ENCODE data around the gene TEPSIN.

Gene TEPSIN

GRCh38 chr17:81206657-81207056 lies 32.2 kb downstream of the TEPSIN start:
- Histone ChIP-seq H3K36me3 (ENCODE audit: control insufficient read depth, insufficient read depth, low read length) (peaks cover 35% of the 10 kb centered on the region), H3K9me3 (ENCODE audit: control insufficient read depth, insufficient read depth, low read length) (no peaks in the 10 kb centered on the region), H3K27me3 (ENCODE audit: control insufficient read depth, insufficient read depth, low read length) (no peaks in the 10 kb centered on the region), H3K4me3 (ENCODE audit: low read depth, low read length) (no peak overlapping the region), H3K4me1 (ENCODE audit: control insufficient read depth, insufficient read depth, low read length) (no peaks in the 10 kb centered on the region), H3K9ac (ENCODE audit: low read depth, low read length) (no peak overlapping the region)

GRCh38 chr17:81206166-81206565 lies 32.7 kb downstream of the TEPSIN start:
- H3K9ac ChIP-seq (ENCODE audit: low read depth, low read length) = no peak overlapping the region
- H3K9me3 ChIP-seq (ENCODE audit: control insufficient read depth, insufficient read depth, low read length) = no peaks in the 10 kb centered on the region
- peaks cover 36% of the 10 kb centered on the region for H3K36me3 ChIP-seq (ENCODE audit: control insufficient read depth, insufficient read depth, low read length)
- H3K4me1 ChIP-seq (ENCODE audit: control insufficient read depth, insufficient read depth, low read length) = no peaks in the 10 kb centered on the region
- H3K4me3 ChIP-seq (ENCODE audit: low read depth, low read length) = no peak overlapping the region
- H3K27me3 ChIP-seq (ENCODE audit: control insufficient read depth, insufficient read depth, low read length) = no peaks in the 10 kb centered on the region

- Histone ChIP-seq H3K4me3 (ENCODE audit: low read depth, low read length) (no peak overlapping the region), H3K9ac (ENCODE audit: low read depth, low read length) (no peak overlapping the region), H3K9me3 (ENCODE audit: control insufficient read depth, insufficient read depth, low read length) (no peaks in the 10 kb centered on the region), H3K36me3 (ENCODE audit: control insufficient read depth, insufficient read depth, low read length) (peaks cover 49% of the 10 kb centered on the region), H3K27me3 (ENCODE audit: control insufficient read depth, insufficient read depth, low read length) (no peaks in the 10 kb centered on the region), H3K4me1 (ENCODE audit: control insufficient read depth, insufficient read depth, low read length) (no peaks in the 10 kb centered on the region)
These were observed 34.3 kb downstream of the TEPSIN start for GRCh38 chr17:81204578-81204977.

GRCh38 chr17:81203136-81203535 lies 35.7 kb downstream of the TEPSIN start:
- Histone ChIP-seq H3K36me3 (ENCODE audit: control insufficient read depth, insufficient read depth, low read length) (peaks cover 55% of the 10 kb centered on the region), H3K9ac (ENCODE audit: low read depth, low read length) (no peak overlapping the region), H3K9me3 (ENCODE audit: control insufficient read depth, insufficient read depth, low read length) (no peaks in the 10 kb centered on the region), H3K27me3 (ENCODE audit: control insufficient read depth, insufficient read depth, low read length) (no peaks in the 10 kb centered on the region), H3K4me3 (ENCODE audit: low read depth, low read length) (no peak overlapping the region), H3K4me1 (ENCODE audit: control insufficient read depth, insufficient read depth, low read length) (no peaks in the 10 kb centered on the region)

- Histone ChIP-seq H3K9ac (ENCODE audit: low read depth, low read length) (no peak overlapping the region), H3K4me1 (ENCODE audit: control insufficient read depth, insufficient read depth, low read length) (no peaks in the 10 kb centered on the region), H3K4me3 (ENCODE audit: low read depth, low read length) (no peak overlapping the region), H3K36me3 (ENCODE audit: control insufficient read depth, insufficient read depth, low read length) (peaks cover 52% of the 10 kb centered on the region), H3K27me3 (ENCODE audit: control insufficient read depth, insufficient read depth, low read length) (no peaks in the 10 kb centered on the region), H3K9me3 (ENCODE audit: control insufficient read depth, insufficient read depth, low read length) (no peaks in the 10 kb centered on the region)
These were observed 36.5 kb downstream of the TEPSIN start for GRCh38 chr17:81202318-81202717.

- Histone ChIP-seq H3K36me3 (ENCODE audit: control insufficient read depth, insufficient read depth, low read length) (peaks cover 52% of the 10 kb centered on the region), H3K4me1 (ENCODE audit: control insufficient read depth, insufficient read depth, low read length) (no peaks in the 10 kb centered on the region)
These were observed 37.9 kb downstream of the TEPSIN start for GRCh38 chr17:81200695-81201580.

GRCh38 chr17:81200201-81200600 lies 38.7 kb downstream of the TEPSIN start:
- Histone ChIP-seq H3K4me1 (ENCODE audit: control insufficient read depth, insufficient read depth, low read length) (no peaks in the 10 kb centered on the region), H3K36me3 (ENCODE audit: control insufficient read depth, insufficient read depth, low read length) (peaks cover 59% of the 10 kb centered on the region), H3K9me3 (ENCODE audit: control insufficient read depth, insufficient read depth, low read length) (no peaks in the 10 kb centered on the region), H3K9ac (ENCODE audit: low read depth, low read length) (no peak overlapping the region), H3K27me3 (ENCODE audit: control insufficient read depth, insufficient read depth, low read length) (no peaks in the 10 kb centered on the region), H3K4me3 (ENCODE audit: low read depth, low read length) (no peak overlapping the region)

More at GRCh38 chr17:81200695-81201580, 37.9 kb downstream of the TEPSIN start:
- no peak overlapping the region for H3K4me3 ChIP-seq (ENCODE audit: low read depth, low read length)
- no peaks in the 10 kb centered on the region for H3K9me3 ChIP-seq (ENCODE audit: control insufficient read depth, insufficient read depth, low read length)
- H3K9ac ChIP-seq (ENCODE audit: low read depth, low read length) = no peak overlapping the region
- H3K27me3 ChIP-seq (ENCODE audit: control insufficient read depth, insufficient read depth, low read length) = no peaks in the 10 kb centered on the region

GRCh38 chr17:81199482-81199830 lies 39.4 kb downstream of the TEPSIN start:
- Histone ChIP-seq H3K36me3 (ENCODE audit: control insufficient read depth, insufficient read depth, low read length) (peaks cover 60% of the 10 kb centered on the region), H3K9me3 (ENCODE audit: control insufficient read depth, insufficient read depth, low read length) (no peaks in the 10 kb centered on the region), H3K9ac (ENCODE audit: low read depth, low read length) (no peak overlapping the region), H3K27me3 (ENCODE audit: control insufficient read depth, insufficient read depth, low read length) (no peaks in the 10 kb centered on the region), H3K4me1 (ENCODE audit: control insufficient read depth, insufficient read depth, low read length) (no peaks in the 10 kb centered on the region), H3K4me3 (ENCODE audit: low read depth, low read length) (no peak overlapping the region)

- Histone ChIP-seq H3K36me3 (ENCODE audit: control insufficient read depth, insufficient read depth, low read length) (peaks cover 57% of the 10 kb centered on the region), H3K4me1 (ENCODE audit: control insufficient read depth, insufficient read depth, low read length) (no peaks in the 10 kb centered on the region), H3K9me3 (ENCODE audit: control insufficient read depth, insufficient read depth, low read length) (no peaks in the 10 kb centered on the region)
These were observed 39.9 kb downstream of the TEPSIN start for GRCh38 chr17:81198826-81199481.

GRCh38 chr17:81197831-81198490 lies 40.9 kb downstream of the TEPSIN start:
- no peaks in the 10 kb centered on the region for H3K9me3 ChIP-seq (ENCODE audit: control insufficient read depth, insufficient read depth, low read length)
- H3K4me3 ChIP-seq (ENCODE audit: low read depth, low read length) = no peak overlapping the region
- H3K36me3 ChIP-seq (ENCODE audit: control insufficient read depth, insufficient read depth, low read length) = peaks cover 57% of the 10 kb centered on the region
- no peak overlapping the region for H3K9ac ChIP-seq (ENCODE audit: low read depth, low read length)
- H3K27me3 ChIP-seq (ENCODE audit: control insufficient read depth, insufficient read depth, low read length) = no peaks in the 10 kb centered on the region
- H3K4me1 ChIP-seq (ENCODE audit: control insufficient read depth, insufficient read depth, low read length) = no peaks in the 10 kb centered on the region

More at GRCh38 chr17:81198826-81199481, 39.9 kb downstream of the TEPSIN start:
- no peaks in the 10 kb centered on the region for H3K27me3 ChIP-seq (ENCODE audit: control insufficient read depth, insufficient read depth, low read length)
- no peak overlapping the region for H3K9ac ChIP-seq (ENCODE audit: low read depth, low read length)
- no peak overlapping the region for H3K4me3 ChIP-seq (ENCODE audit: low read depth, low read length)

- no peak overlapping the region for H3K9ac ChIP-seq (ENCODE audit: low read depth, low read length)
- no peaks in the 10 kb centered on the region for H3K9me3 ChIP-seq (ENCODE audit: control insufficient read depth, insufficient read depth, low read length)
- peaks cover 58% of the 10 kb centered on the region for H3K36me3 ChIP-seq (ENCODE audit: control insufficient read depth, insufficient read depth, low read length)
- H3K4me1 ChIP-seq (ENCODE audit: control insufficient read depth, insufficient read depth, low read length) = no peaks in the 10 kb centered on the region
- H3K27me3 ChIP-seq (ENCODE audit: control insufficient read depth, insufficient read depth, low read length) = no peaks in the 10 kb centered on the region
- H3K4me3 ChIP-seq (ENCODE audit: low read depth, low read length) = no peak overlapping the region
These were observed 41.5 kb downstream of the TEPSIN start for GRCh38 chr17:81197409-81197795.
